ENCODE data around the gene NDUFV3. TPM values are rescaled to one million over a fixed set of nuclear protein-coding genes. Genes with fewer than 3 reads are reported as not detected.

NDUFV3 gene
- total RNA-seq, 1 donor from 2014 or later = 38.6 TPM

- Mint-ChIP-seq H3K9me3 (no peaks in the 10 kb centered on the region), H3K27ac (no peak overlapping the region), H3K4me1 (ENCODE audit: unreplicated experiment) (no peaks in the 10 kb centered on the region), H3K36me3 (peaks cover 4% of the 10 kb centered on the region), H3K27me3 (no peaks in the 10 kb centered on the region), H3K4me3 (no peak overlapping the region)
- TF ChIP-seq, protein P1, sequence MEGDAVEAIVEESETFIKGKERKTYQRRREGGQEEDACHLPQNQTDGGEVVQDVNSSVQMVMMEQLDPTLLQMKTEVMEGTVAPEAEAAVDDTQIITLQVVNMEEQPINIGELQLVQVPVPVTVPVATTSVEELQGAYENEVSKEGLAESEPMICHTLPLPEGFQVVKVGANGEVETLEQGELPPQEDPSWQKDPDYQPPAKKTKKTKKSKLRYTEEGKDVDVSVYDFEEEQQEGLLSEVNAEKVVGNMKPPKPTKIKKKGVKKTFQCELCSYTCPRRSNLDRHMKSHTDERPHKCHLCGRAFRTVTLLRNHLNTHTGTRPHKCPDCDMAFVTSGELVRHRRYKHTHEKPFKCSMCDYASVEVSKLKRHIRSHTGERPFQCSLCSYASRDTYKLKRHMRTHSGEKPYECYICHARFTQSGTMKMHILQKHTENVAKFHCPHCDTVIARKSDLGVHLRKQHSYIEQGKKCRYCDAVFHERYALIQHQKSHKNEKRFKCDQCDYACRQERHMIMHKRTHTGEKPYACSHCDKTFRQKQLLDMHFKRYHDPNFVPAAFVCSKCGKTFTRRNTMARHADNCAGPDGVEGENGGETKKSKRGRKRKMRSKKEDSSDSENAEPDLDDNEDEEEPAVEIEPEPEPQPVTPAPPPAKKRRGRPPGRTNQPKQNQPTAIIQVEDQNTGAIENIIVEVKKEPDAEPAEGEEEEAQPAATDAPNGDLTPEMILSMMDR (conservative IDR thresholded peaks at IDR 0.05) = no peak
- DNase-seq (ENCODE audit: extremely low spot score, unreplicated experiment) = no peak
These were observed 37.8 kb upstream of the NDUFV3 start for GRCh38 chr21:42855171-42855936.

- H3K4me3 Mint-ChIP-seq = no peak overlapping the region
- no peak for DNase-seq (ENCODE audit: extremely low spot score, unreplicated experiment)
- H3K9me3 Mint-ChIP-seq = no peaks in the 10 kb centered on the region
- TF ChIP-seq, protein P1 (conservative IDR thresholded peaks at IDR 0.05) = no peak
- no peaks in the 10 kb centered on the region for H3K27me3 Mint-ChIP-seq
- H3K4me1 Mint-ChIP-seq (ENCODE audit: unreplicated experiment) = no peaks in the 10 kb centered on the region
- H3K27ac Mint-ChIP-seq = no peak overlapping the region
- peaks cover 4% of the 10 kb centered on the region for H3K36me3 Mint-ChIP-seq
These were observed 37.2 kb upstream of the NDUFV3 start for GRCh38 chr21:42855937-42856335.

DNA sequence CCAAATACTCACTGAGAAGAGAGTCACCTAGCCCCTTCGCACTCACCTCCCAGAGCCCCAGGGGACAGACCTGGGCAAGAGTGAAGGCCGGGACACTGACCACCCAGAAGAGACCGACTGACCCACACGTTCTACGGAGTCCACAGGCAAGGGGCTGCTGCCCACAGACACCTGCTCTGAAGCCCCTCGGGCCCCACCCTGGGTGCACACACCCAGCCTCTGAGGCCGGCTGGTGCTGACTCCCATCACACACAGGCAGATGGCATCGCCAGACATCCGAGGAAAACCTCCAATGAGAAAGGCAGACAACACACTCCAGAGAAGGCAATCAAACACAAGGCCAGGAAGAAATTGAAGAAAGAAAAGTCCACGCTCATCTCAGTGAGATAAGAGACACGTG is 35.9 kb upstream of the NDUFV3 start:
- TF ChIP-seq, protein P1 (conservative IDR thresholded peaks at IDR 0.05) = no peak
- Mint-ChIP-seq H3K9me3 (no peaks in the 10 kb centered on the region), H3K27ac (no peak overlapping the region), H3K4me1 (ENCODE audit: unreplicated experiment) (no peaks in the 10 kb centered on the region), H3K4me3 (no peak overlapping the region), H3K36me3 (peaks cover 4% of the 10 kb centered on the region), H3K27me3 (no peaks in the 10 kb centered on the region)
- DNase-seq (ENCODE audit: extremely low spot score, unreplicated experiment) = no peak

DNA sequence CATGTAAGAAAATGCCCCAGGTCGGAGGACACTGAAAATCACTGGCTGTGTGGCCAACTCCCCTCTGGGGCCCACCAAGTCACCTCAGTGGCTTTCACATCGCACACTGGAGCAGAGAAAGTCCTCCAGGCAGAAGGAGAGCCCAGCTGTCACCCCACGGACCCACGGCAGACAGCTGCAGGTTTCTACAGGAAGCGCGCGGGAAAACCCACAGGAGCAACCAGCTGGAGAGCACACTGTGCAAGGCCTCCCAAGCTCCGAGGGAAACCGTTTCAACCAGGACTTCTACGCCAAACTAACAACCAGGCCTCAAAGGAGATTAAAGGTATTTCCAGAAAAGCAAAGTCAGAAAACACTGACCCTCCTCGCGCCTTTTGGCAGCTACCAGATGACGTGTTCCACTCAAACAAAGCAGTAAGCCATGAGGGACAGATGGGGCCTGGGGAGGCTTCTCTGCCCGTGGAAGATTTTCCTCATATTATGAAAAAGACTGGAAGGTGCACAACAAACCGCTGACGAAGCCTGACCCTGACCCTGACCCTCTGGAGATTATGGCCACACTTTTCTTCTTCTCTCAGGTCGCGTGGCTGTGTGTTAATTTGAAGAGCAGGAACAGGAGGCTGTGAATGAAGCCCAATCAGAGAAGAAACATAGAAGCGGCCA is 34.8 kb upstream of the NDUFV3 start:
- Mint-ChIP-seq H3K36me3 (peaks cover 7% of the 10 kb centered on the region), H3K4me3 (no peak overlapping the region), H3K4me1 (ENCODE audit: unreplicated experiment) (no peaks in the 10 kb centered on the region), H3K9me3 (no peaks in the 10 kb centered on the region), H3K27me3 (no peaks in the 10 kb centered on the region), H3K27ac (no peak overlapping the region)
- DNase-seq (ENCODE audit: extremely low spot score, unreplicated experiment) = no peak
- TF ChIP-seq, protein P1 (conservative IDR thresholded peaks at IDR 0.05) = no peak

- Mint-ChIP-seq H3K4me1 (ENCODE audit: unreplicated experiment) (no peaks in the 10 kb centered on the region), H3K27ac (no peak overlapping the region), H3K4me3 (no peak overlapping the region), H3K9me3 (no peaks in the 10 kb centered on the region), H3K36me3 (peaks cover 7% of the 10 kb centered on the region), H3K27me3 (no peaks in the 10 kb centered on the region)
- no peak for DNase-seq (ENCODE audit: extremely low spot score, unreplicated experiment)
- TF ChIP-seq, protein P1 (conservative IDR thresholded peaks at IDR 0.05) = no peak
These were observed 33.9 kb upstream of the NDUFV3 start for GRCh38 chr21:42858957-42859890.

All from type B pancreatic cell (in vitro differentiated cells).